NCI-H524 (cell line): ENCODE results near the gene RAB3C.

Experiments used
- DNase-seq, 2 experiments: peaks; one replicate each; lab custom pipeline; 2025; lab: John Stamatoyannopoulos, UW

Gene RAB3C

GRCh38 chr5:58886315-58887207 lies 303.7 kb downstream of the RAB3C start:
- DNase-seq, result peak; percentile 71 to 79

GRCh38 chr5:58887311-58887710 lies 304.4 kb downstream of the RAB3C start:
- no peak for DNase-seq

GRCh38 chr5:58887721-58888409 lies 305.0 kb downstream of the RAB3C start:
- no peak for DNase-seq

- no peak for DNase-seq
Observed at GRCh38 chr5:58890265-58890664, 307.4 kb downstream of the RAB3C start.

- no peak for DNase-seq
Observed at GRCh38 chr5:58890701-58891085, 307.8 kb downstream of the RAB3C start.

GRCh38 chr5:58891086-58891970 lies 308.5 kb downstream of the RAB3C start:
- peak; percentile 56 to 80 for DNase-seq

- no peak for DNase-seq
Observed at GRCh38 chr5:58891971-58892343, 309.1 kb downstream of the RAB3C start.

- DNase-seq, result no peak
Observed at GRCh38 chr5:58893551-58893950, 310.7 kb downstream of the RAB3C start.

- DNase-seq, result no peak
Observed at GRCh38 chr5:58898006-58898405, 315.1 kb downstream of the RAB3C start.

GRCh38 chr5:58898538-58898937 lies 315.7 kb downstream of the RAB3C start:
- DNase-seq, result no peak

- no peak for DNase-seq
Observed at GRCh38 chr5:58901271-58901670, 318.4 kb downstream of the RAB3C start.

GRCh38 chr5:58902305-58902704 lies 319.4 kb downstream of the RAB3C start:
- DNase-seq, result no peak

- DNase-seq, result no peak
Observed at GRCh38 chr5:58902765-58903164, 319.9 kb downstream of the RAB3C start.

GRCh38 chr5:58904737-58905136 lies 321.9 kb downstream of the RAB3C start:
- DNase-seq, result no peak

- no peak for DNase-seq
Observed at GRCh38 chr5:58905944-58906343, 323.1 kb downstream of the RAB3C start.
